Measurements from ENCODE around the gene PRR23B.

DNA sequence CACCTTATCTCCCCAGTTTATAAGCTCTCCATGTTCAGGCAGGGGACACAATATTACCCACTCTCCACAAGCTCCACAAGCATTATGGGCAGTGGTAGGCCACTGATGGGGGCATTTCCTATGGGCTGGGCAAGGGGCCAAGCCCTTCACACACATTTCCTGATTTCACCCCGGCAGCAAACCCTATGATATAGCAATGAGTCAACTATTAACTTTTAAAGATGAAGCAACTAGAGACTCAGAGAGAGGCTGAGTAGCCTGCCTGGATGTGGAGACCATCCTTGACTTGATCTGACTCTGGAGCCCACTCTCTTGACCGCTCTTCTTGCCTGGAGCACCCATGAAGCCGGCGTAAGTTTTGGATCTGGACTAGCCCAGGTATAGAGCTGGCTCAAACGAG is 46.3 kb downstream of the PRR23B start:
- TF ChIP-seq, protein P1, sequence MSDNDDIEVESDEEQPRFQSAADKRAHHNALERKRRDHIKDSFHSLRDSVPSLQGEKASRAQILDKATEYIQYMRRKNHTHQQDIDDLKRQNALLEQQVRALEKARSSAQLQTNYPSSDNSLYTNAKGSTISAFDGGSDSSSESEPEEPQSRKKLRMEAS (IDR thresholded peaks at IDR 0.05) = no peak
- TF ChIP-seq, protein P2, sequence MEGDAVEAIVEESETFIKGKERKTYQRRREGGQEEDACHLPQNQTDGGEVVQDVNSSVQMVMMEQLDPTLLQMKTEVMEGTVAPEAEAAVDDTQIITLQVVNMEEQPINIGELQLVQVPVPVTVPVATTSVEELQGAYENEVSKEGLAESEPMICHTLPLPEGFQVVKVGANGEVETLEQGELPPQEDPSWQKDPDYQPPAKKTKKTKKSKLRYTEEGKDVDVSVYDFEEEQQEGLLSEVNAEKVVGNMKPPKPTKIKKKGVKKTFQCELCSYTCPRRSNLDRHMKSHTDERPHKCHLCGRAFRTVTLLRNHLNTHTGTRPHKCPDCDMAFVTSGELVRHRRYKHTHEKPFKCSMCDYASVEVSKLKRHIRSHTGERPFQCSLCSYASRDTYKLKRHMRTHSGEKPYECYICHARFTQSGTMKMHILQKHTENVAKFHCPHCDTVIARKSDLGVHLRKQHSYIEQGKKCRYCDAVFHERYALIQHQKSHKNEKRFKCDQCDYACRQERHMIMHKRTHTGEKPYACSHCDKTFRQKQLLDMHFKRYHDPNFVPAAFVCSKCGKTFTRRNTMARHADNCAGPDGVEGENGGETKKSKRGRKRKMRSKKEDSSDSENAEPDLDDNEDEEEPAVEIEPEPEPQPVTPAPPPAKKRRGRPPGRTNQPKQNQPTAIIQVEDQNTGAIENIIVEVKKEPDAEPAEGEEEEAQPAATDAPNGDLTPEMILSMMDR (IDR thresholded peaks at IDR 0.05) = no peak
- TF ChIP-seq POLR2A (IDR thresholded peaks at IDR 0.05; ENCODE audit: low read length) (no peak), NFE2L2 (conservative IDR thresholded peaks at IDR 0.05; ENCODE audit: low read length) (no peak), JUN (IDR thresholded peaks at IDR 0.05) (no peak), NR3C1 (IDR thresholded peaks at IDR 0.05) (no peak), ZC3H11A (IDR thresholded peaks at IDR 0.05) (no peak), MAFK (IDR thresholded peaks at IDR 0.05; ENCODE audit: partially characterized antibody) (no peak), RFX5 (IDR thresholded peaks at IDR 0.05) (no peak), RAD21 (conservative IDR thresholded peaks at IDR 0.05 in 1 of 2, IDR thresholded peaks at IDR 0.05 in 1 of 2) (no peak), EP300 (IDR thresholded peaks at IDR 0.05) (no peak)
- TF ChIP-seq, protein P3, sequence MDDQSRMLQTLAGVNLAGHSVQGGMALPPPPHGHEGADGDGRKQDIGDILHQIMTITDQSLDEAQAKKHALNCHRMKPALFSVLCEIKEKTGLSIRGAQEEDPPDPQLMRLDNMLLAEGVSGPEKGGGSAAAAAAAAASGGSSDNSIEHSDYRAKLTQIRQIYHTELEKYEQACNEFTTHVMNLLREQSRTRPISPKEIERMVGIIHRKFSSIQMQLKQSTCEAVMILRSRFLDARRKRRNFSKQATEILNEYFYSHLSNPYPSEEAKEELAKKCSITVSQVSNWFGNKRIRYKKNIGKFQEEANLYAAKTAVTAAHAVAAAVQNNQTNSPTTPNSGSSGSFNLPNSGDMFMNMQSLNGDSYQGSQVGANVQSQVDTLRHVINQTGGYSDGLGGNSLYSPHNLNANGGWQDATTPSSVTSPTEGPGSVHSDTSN (IDR thresholded peaks at IDR 0.05) = no peak
